Kasumi-1 (cell line): Measurements from ENCODE around the gene FAM13C.

Experiments
- DNase-seq, 2 experiments: peaks; one replicate each; lab custom pipeline; 2025; lab: John Stamatoyannopoulos, UW

The FAM13C gene

GRCh38 chr10:59361663-59362143 lies 646 bp downstream of the FAM13C start:
- no peak for DNase-seq

GRCh38 chr10:59360605-59361405 lies 1.5 kb downstream of the FAM13C start:
- DNase-seq, result no peak

- DNase-seq, result no peak
These were observed 3.8 kb downstream of the FAM13C start for GRCh38 chr10:59358576-59358975.

- DNase-seq, result no peak
These were observed 7.9 kb downstream of the FAM13C start for GRCh38 chr10:59354434-59354833.

GRCh38 chr10:59350558-59350957 lies 11.8 kb downstream of the FAM13C start:
- no peak for DNase-seq

GRCh38 chr10:59346321-59346720 lies 16.0 kb downstream of the FAM13C start:
- DNase-seq, result no peak

GRCh38 chr10:59342723-59343122 lies 19.6 kb downstream of the FAM13C start:
- DNase-seq, result no peak

- no peak for DNase-seq
These were observed 20.3 kb downstream of the FAM13C start for GRCh38 chr10:59342000-59342399.

GRCh38 chr10:59340285-59340684 lies 22.1 kb downstream of the FAM13C start:
- DNase-seq, result no peak

- no peak for DNase-seq
These were observed 23.0 kb downstream of the FAM13C start for GRCh38 chr10:59339351-59339750.

GRCh38 chr10:59337201-59337652 lies 25.1 kb downstream of the FAM13C start:
- no peak for DNase-seq

GRCh38 chr10:59336632-59337031 lies 25.7 kb downstream of the FAM13C start:
- no peak for DNase-seq

- no peak for DNase-seq
These were observed 26.9 kb downstream of the FAM13C start for GRCh38 chr10:59335497-59335896.

GRCh38 chr10:59333701-59334100 lies 28.6 kb downstream of the FAM13C start:
- DNase-seq, result no peak

GRCh38 chr10:59332581-59332980 lies 29.8 kb downstream of the FAM13C start:
- DNase-seq, result no peak

- DNase-seq, result no peak
These were observed 30.7 kb downstream of the FAM13C start for GRCh38 chr10:59331661-59332060.

GRCh38 chr10:59325116-59325515 lies 37.2 kb downstream of the FAM13C start:
- DNase-seq, result no peak

GRCh38 chr10:59324597-59324996 lies 37.8 kb downstream of the FAM13C start:
- no peak for DNase-seq

GRCh38 chr10:59323831-59324401 lies 38.4 kb downstream of the FAM13C start:
- no peak for DNase-seq

- DNase-seq, result no peak
These were observed 39.3 kb downstream of the FAM13C start for GRCh38 chr10:59323036-59323459.

- DNase-seq, result no peak
These were observed 40.2 kb downstream of the FAM13C start for GRCh38 chr10:59322131-59322530.

- DNase-seq, result no peak
These were observed 42.0 kb downstream of the FAM13C start for GRCh38 chr10:59320355-59320754.

GRCh38 chr10:59319854-59320253 lies 42.5 kb downstream of the FAM13C start:
- no peak for DNase-seq
